K562 (cell line): ENCODE data around the gene CNTFR. TPM values are rescaled to one million over a fixed set of nuclear protein-coding genes. Genes with fewer than 3 reads are reported as not detected.

Experiments
- ATAC-seq: fragments of 200-7000 bp; cut with Tn5 transposase; 3 replicates; pipeline ENCODE4 v1.9.1; 2020; ENCODE audit warnings: moderate library complexity
- BruUV-seq: library from RNA; stranded (reverse); fragments of 400-500 nt; replicated peaks from 2 replicates; lab custom pipeline; 2021; lab: Mats Ljungman, UMichigan
- CTCF ChIA-PET: fragments of 300-600 bp; formaldehyde crosslinking; extraction: SDS; loops from one replicate; lab custom pipeline; 2021; ENCODE audit warnings: low intra/inter-chr PET ratio; lab: Yijun Ruan, JAX
- POLR2A ChIA-PET: fragments of 300-600, 350-650 bp; sonication (Branson Sonifier 250); formaldehyde crosslinking; extraction: SDS; loops from one replicate; lab custom pipeline; 2021; ENCODE audit warnings: antibody characterized with exemption, inconsistent platforms; lab: Yijun Ruan, JAX
- DNase-seq, 4 experiments: peaks; one replicate each; pipeline versions ENCODE4 v3.0.0 to v3.0.0-alpha.2; 2011 to 2018; ENCODE audit warnings: low spot score in 3 of 4, mixed read lengths in 3 of 4; ENCODE audit errors: extremely low read depth in 1 of 4
- FAIRE-seq: peaks from 2 replicates; lab custom pipeline; 2011; peaks lifted over from hg19 to GRCh38; lab: Jason Lieb, UNC
- H2AFZ ChIP-seq: 2 replicates; pipeline ENCODE4 v1.6.0; 2011; ENCODE audit warnings: low read depth, low read length, control low read depth, inconsistent platforms
- H3K27ac ChIP-seq: fragments of 200-600 bp; 3 replicates; pipeline ENCODE4 v1.8.0; 2011; ENCODE audit warnings: low read depth, mild to moderate bottlenecking, control low read depth, inconsistent platforms, low read length, moderate library complexity, mixed read lengths; ENCODE audit errors: extremely low read depth
- H3K27me3 ChIP-seq, 2 experiments: fragments of 300-600 bp in 1 of 2; 2 replicates in 1 of 2; 3 replicates in 1 of 2; pipeline versions ENCODE4 v1.6.0 to v1.8.0; 2011; ENCODE audit warnings: inconsistent platforms in 2 of 2, low read length in 2 of 2, mild to moderate bottlenecking in 1 of 2, mixed read lengths in 1 of 2, moderate library complexity in 1 of 2; ENCODE audit not compliant: control insufficient read depth in 2 of 2, insufficient read depth in 2 of 2
- H3K36me3 ChIP-seq: fragments of 300-600 bp; 3 replicates; pipeline ENCODE4 v1.8.0; 2011; ENCODE audit warnings: mild to moderate bottlenecking, low read length, inconsistent platforms; ENCODE audit not compliant: control insufficient read depth, insufficient read depth
- H3K4me1 ChIP-seq, 2 experiments: fragments of 200-600 bp in 1 of 2; replicated peaks in 1 of 2; 2 replicates in 1 of 2; 3 replicates in 1 of 2; pipeline versions ENCODE4 v1.5.1 to v1.8.0; 2011; ENCODE audit warnings: inconsistent platforms in 2 of 2, low read length in 2 of 2, mild to moderate bottlenecking in 1 of 2, mixed read lengths in 1 of 2, moderate library complexity in 1 of 2; ENCODE audit not compliant: control insufficient read depth in 2 of 2, insufficient read depth in 2 of 2
- H3K4me2 ChIP-seq: 2 replicates; pipeline ENCODE4 v1.6.1; 2011; ENCODE audit warnings: low read length, control low read depth, inconsistent platforms, mixed read lengths; ENCODE audit not compliant: insufficient read depth
- H3K4me3 ChIP-seq: fragments of 200-600 bp; sonication (generic), shearing (Covaris generic); 2 replicates; pipeline ENCODE4 v1.5.1; 2016; ENCODE audit warnings: control low read depth, inconsistent platforms
- H3K79me2 ChIP-seq: fragments of 200-600 bp; 3 replicates; pipeline ENCODE4 v1.8.0; 2011; ENCODE audit warnings: low read length, inconsistent platforms; ENCODE audit not compliant: control insufficient read depth, insufficient read depth
- H3K9ac ChIP-seq, 2 experiments: 2 replicates each; pipeline versions ENCODE4 v1.6.0 to v1.6.1; 2011; ENCODE audit warnings: low read depth in 2 of 2, low read length in 2 of 2, control low read depth in 1 of 2, inconsistent platforms in 1 of 2, mild to moderate bottlenecking in 1 of 2, mixed read lengths in 1 of 2; ENCODE audit not compliant: insufficient read depth in 1 of 2
- H3K9me1 ChIP-seq: one replicate; pipeline ENCODE4 v1.6.0; 2011; ENCODE audit warnings: inconsistent platforms, mild to moderate bottlenecking, low read length, moderate library complexity; ENCODE audit not compliant: control insufficient read depth, insufficient read depth
- H3K9me3 ChIP-seq: replicated peaks from 2 replicates; pipeline ENCODE4 v1.5.1; 2011; ENCODE audit warnings: low read depth, low read length, inconsistent platforms; ENCODE audit not compliant: control insufficient read depth, insufficient read depth
- H4K20me1 ChIP-seq: replicated peaks from 2 replicates; pipeline ENCODE4 v1.6.1; 2011; ENCODE audit warnings: low read length, inconsistent platforms, mixed read lengths; ENCODE audit not compliant: control insufficient read depth, insufficient read depth
- ARID2 ChIP-seq: fragments of 450-650 bp; IDR thresholded peaks from 2 replicates; pipeline ENCODE4 v1.6.1; 2017; ENCODE audit warnings: antibody characterized with exemption, mild to moderate bottlenecking
- FOXM1 ChIP-seq, 2 experiments: fragments of 450-650 bp in 1 of 2; sonication (generic) in 1 of 2; formaldehyde crosslinking in 1 of 2; IDR thresholded peaks; 2 replicates each; pipeline versions ENCODE4 v1.6.1 to v1.9.0; 2017 to 2022; ENCODE audit warnings: low read depth in 2 of 2, mild to moderate bottlenecking in 2 of 2, missing genetic modification reagents in 1 of 2, moderate library complexity in 1 of 2
- SAP30 ChIP-seq: fragments of 200-600 bp; sonication (generic); IDR thresholded peaks from 2 replicates; pipeline ENCODE4 v1.6.1; 2012; ENCODE audit warnings: borderline replicate concordance, low read depth, mild to moderate bottlenecking, moderate library complexity, low read length, control low read depth, inconsistent platforms; ENCODE audit not compliant: insufficient read depth, poor library complexity, severe bottlenecking
- ZBTB12 ChIP-seq: fragments of 250-450 bp; sonication (Bioruptor Pico); IDR thresholded peaks from 2 replicates; pipeline ENCODE4 v1.4.0; 2020
- ZKSCAN1 ChIP-seq: fragments of 150-350 bp; IDR thresholded peaks from 2 replicates; pipeline ENCODE4 v1.6.1; 2016; ENCODE audit warnings: low read depth, low read length
- WGBS: fragments of 100-300 bp; shearing (Covaris generic); methylation state at CpG from one replicate; pipeline ENCODE4 v1.1.6; 2016; ENCODE audit warnings: low coverage, mixed read lengths; ENCODE audit not compliant: insufficient coverage; ENCODE audit errors: missing lambda C conversion rate; 5-methylcytosine and 5-hydroxymethylcytosine counted together
- in situ Hi-C: fragments of 300-500 bp; cut with MboI; formaldehyde crosslinking; loops from 4 replicates; pipeline ENCODE4 v1.15.0; 2018; ENCODE audit warnings: inconsistent platforms, mixed read lengths
- intact Hi-C: fragments of 100-400 bp; cut with micrococcal nuclease; formaldehyde crosslinking; loops from 2 replicates; pipeline ENCODE4 v1.14.2; 2022
- polyA plus RNA-seq, 8 experiments: library from polyadenylated mRNA; depleted of rRNA in 4 of 8; stranded (reverse) in 5 of 8; unstranded in 3 of 8; fragments of >200 nt; fragmentation: Nextera tagmentation in 2 of 8; fragmentation: Illumina TruSeq in 1 of 8; extraction: Ambion mirVana in 2 of 8; extraction: Trizol in 1 of 8; gene quantifications; 2 replicates each; pipeline versions ENCODE4 v1.2.1 to v1.2.3, GENCODE V29; 2011 to 2014; ENCODE audit warnings: inconsistent platforms in 1 of 8, missing spikeins in 1 of 8
- total RNA-seq, 7 experiments: library from RNA; depleted of rRNA in 6 of 7; stranded (reverse); fragments of >200 nt in 6 of 7; fragmentation: Illumina TruSeq in 2 of 7; extraction: Trizol in 2 of 7; gene quantifications; 2 replicates each; pipeline versions ENCODE4 v1.2.1 to v1.2.3, GENCODE V29; 2011 to 2021; ENCODE audit warnings: low replicate concordance in 1 of 7
- TF ChIP-seq, protein P1 (sequence below): IDR thresholded peaks from 2 replicates; pipeline ENCODE4 v1.6.1; 2011; ENCODE audit warnings: borderline replicate concordance, low read depth, mild to moderate bottlenecking, moderate library complexity, low read length; ENCODE audit not compliant: insufficient read depth, poor library complexity, severe bottlenecking

Gene CNTFR
- total and polyA plus RNA-seq, 9 of the 15 experiments (the other 6 are each of a cell fraction or from before 2014, with no cell fraction given) = not detected

- Histone ChIP-seq H2AFZ (no peak overlapping the region), H3K4me1 (peaks cover 0 to 19% of the 10 kb centered on the region in 2 experiments; a peak in 4 of 5 replicates), H3K27ac (no peak overlapping the region), H4K20me1 (0 out of 2 replicates have a peak, but pooled peaks cover 4% of the 10 kb centered on the region), H3K4me2 (peak overlapping the region; percentile 41; the same call in 1 of the 2 replicates), H3K79me2 (no peaks in the 10 kb centered on the region), H3K9me3 (no peaks in the 10 kb centered on the region), H3K27me3 (peaks cover 14 to 55% of the 10 kb centered on the region in 2 experiments; a peak in 4 of 5 replicates), H3K9ac (no peak overlapping the region), H3K9me1 (no peaks in the 10 kb centered on the region), H3K36me3 (no peaks in the 10 kb centered on the region), H3K4me3 (no peak overlapping the region)
- ATAC-seq = no peak
- no TSS peak for BruUV-seq
- CTCF ChIA-PET = no interaction called here
- in situ Hi-C loops (no loop called here), intact Hi-C loops (no loop called here)
- WGBS = 3% methylated on average over 5 of the region's 5 CpGs
- TF ChIP-seq SAP30 (no peak), ZKSCAN1 (no peak), ARID2 (no peak), FOXM1 (IDR thresholded peaks at IDR 0.05; ENCODE audit: low read depth) (no peak), FOXM1 (CRISPR knock-in tag; IDR thresholded peaks at IDR 0.05; ENCODE audit: low read depth) (no peak), ZBTB12 (no peak)
- TF ChIP-seq, protein P1, sequence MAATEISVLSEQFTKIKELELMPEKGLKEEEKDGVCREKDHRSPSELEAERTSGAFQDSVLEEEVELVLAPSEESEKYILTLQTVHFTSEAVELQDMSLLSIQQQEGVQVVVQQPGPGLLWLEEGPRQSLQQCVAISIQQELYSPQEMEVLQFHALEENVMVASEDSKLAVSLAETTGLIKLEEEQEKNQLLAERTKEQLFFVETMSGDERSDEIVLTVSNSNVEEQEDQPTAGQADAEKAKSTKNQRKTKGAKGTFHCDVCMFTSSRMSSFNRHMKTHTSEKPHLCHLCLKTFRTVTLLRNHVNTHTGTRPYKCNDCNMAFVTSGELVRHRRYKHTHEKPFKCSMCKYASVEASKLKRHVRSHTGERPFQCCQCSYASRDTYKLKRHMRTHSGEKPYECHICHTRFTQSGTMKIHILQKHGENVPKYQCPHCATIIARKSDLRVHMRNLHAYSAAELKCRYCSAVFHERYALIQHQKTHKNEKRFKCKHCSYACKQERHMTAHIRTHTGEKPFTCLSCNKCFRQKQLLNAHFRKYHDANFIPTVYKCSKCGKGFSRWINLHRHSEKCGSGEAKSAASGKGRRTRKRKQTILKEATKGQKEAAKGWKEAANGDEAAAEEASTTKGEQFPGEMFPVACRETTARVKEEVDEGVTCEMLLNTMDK = no peak
- DNase-seq = no peak
- POLR2A ChIA-PET = no interaction called here
- no peak for FAIRE-seq
Measured at GRCh38 chr9:34629491-34629808, 39.9 kb upstream of the CNTFR start.
